Measurements from ENCODE around the gene TRPM3.

TRPM3 gene

GRCh38 chr9:71010258-71010657, 111.2 kb downstream of the TRPM3 start:
- no peak overlapping the region for H3K27ac ChIP-seq (ENCODE audit: low read length)
- no peaks in the 10 kb centered on the region for H3K9me3 ChIP-seq (ENCODE audit: insufficient read depth, low read length)
- H3K79me2 ChIP-seq (ENCODE audit: low read length) = no peaks in the 10 kb centered on the region
- H4K20me1 ChIP-seq (ENCODE audit: insufficient read depth, low read length) = no peaks in the 10 kb centered on the region
- no peaks in the 10 kb centered on the region for H3K27me3 ChIP-seq (ENCODE audit: low read depth, low read length)
- no peak overlapping the region for H2AFZ ChIP-seq (ENCODE audit: low read depth, low read length)
- TF ChIP-seq EZH2phosphoT487 (IDR thresholded peaks at IDR 0.05; ENCODE audit: low read depth) (no peak), CTCF (IDR thresholded peaks at IDR 0.05; ENCODE audit: low read depth, low read length) (no peak)
- no peak overlapping the region for H3K4me2 ChIP-seq (ENCODE audit: low read length)
- H3K36me3 ChIP-seq (replicated peaks; ENCODE audit: low read depth, low read length) = no peaks in the 10 kb centered on the region
- H3K4me3 ChIP-seq (ENCODE audit: low read length) = no peak overlapping the region
- no peaks in the 10 kb centered on the region for H3K4me1 ChIP-seq (ENCODE audit: low read length)
- no peak overlapping the region for H3K9ac ChIP-seq (ENCODE audit: low read length)

- H3K4me3 ChIP-seq (ENCODE audit: low read length) = no peak overlapping the region
- peaks cover 3% of the 10 kb centered on the region for H4K20me1 ChIP-seq (ENCODE audit: insufficient read depth, low read length)
- H3K27me3 ChIP-seq (ENCODE audit: low read depth, low read length) = no peaks in the 10 kb centered on the region
- H3K36me3 ChIP-seq (replicated peaks; ENCODE audit: low read depth, low read length) = no peaks in the 10 kb centered on the region
- no peak for TF ChIP-seq EZH2phosphoT487 (IDR thresholded peaks at IDR 0.05; ENCODE audit: low read depth)
- no peak for TF ChIP-seq CTCF (IDR thresholded peaks at IDR 0.05; ENCODE audit: low read depth, low read length)
- H3K79me2 ChIP-seq (ENCODE audit: low read length) = no peaks in the 10 kb centered on the region
- no peak overlapping the region for H3K9ac ChIP-seq (ENCODE audit: low read length)
- no peak overlapping the region for H2AFZ ChIP-seq (ENCODE audit: low read depth, low read length)
- H3K9me3 ChIP-seq (ENCODE audit: insufficient read depth, low read length) = peaks cover 3% of the 10 kb centered on the region; the same call in 1 of the 2 replicates
- H3K4me2 ChIP-seq (ENCODE audit: low read length) = no peak overlapping the region
- H3K4me1 ChIP-seq (ENCODE audit: low read length) = no peaks in the 10 kb centered on the region
- H3K27ac ChIP-seq (ENCODE audit: low read length) = no peak overlapping the region
Observed at GRCh38 chr9:71005456-71005855, 116.0 kb downstream of the TRPM3 start.

GRCh38 chr9:71004196-71004595, 117.2 kb downstream of the TRPM3 start:
- TF ChIP-seq CTCF (IDR thresholded peaks at IDR 0.05; ENCODE audit: low read depth, low read length) (no peak), EZH2phosphoT487 (IDR thresholded peaks at IDR 0.05; ENCODE audit: low read depth) (no peak)
- H3K4me1 ChIP-seq (ENCODE audit: low read length) = no peaks in the 10 kb centered on the region

GRCh38 chr9:71003346-71003745, 118.1 kb downstream of the TRPM3 start:
- Histone ChIP-seq H3K79me2 (ENCODE audit: low read length) (no peaks in the 10 kb centered on the region), H3K9me3 (ENCODE audit: insufficient read depth, low read length) (peaks cover 3% of the 10 kb centered on the region; the same call in 1 of the 2 replicates), H3K36me3 (replicated peaks; ENCODE audit: low read depth, low read length) (no peaks in the 10 kb centered on the region), H4K20me1 (ENCODE audit: insufficient read depth, low read length) (peaks cover 3% of the 10 kb centered on the region), H3K27me3 (ENCODE audit: low read depth, low read length) (no peaks in the 10 kb centered on the region), H2AFZ (ENCODE audit: low read depth, low read length) (no peak overlapping the region), H3K4me2 (ENCODE audit: low read length) (no peak overlapping the region), H3K27ac (ENCODE audit: low read length) (no peak overlapping the region), H3K4me3 (ENCODE audit: low read length) (no peak overlapping the region), H3K9ac (ENCODE audit: low read length) (no peak overlapping the region), H3K4me1 (ENCODE audit: low read length) (no peaks in the 10 kb centered on the region)
- no peak for TF ChIP-seq CTCF (IDR thresholded peaks at IDR 0.05; ENCODE audit: low read depth, low read length)
- no peak for TF ChIP-seq EZH2phosphoT487 (IDR thresholded peaks at IDR 0.05; ENCODE audit: low read depth)

More at GRCh38 chr9:71004196-71004595, 117.2 kb downstream of the TRPM3 start:
- Histone ChIP-seq H3K27me3 (ENCODE audit: low read depth, low read length) (no peaks in the 10 kb centered on the region), H2AFZ (ENCODE audit: low read depth, low read length) (no peak overlapping the region), H3K9ac (ENCODE audit: low read length) (no peak overlapping the region), H3K9me3 (ENCODE audit: insufficient read depth, low read length) (peaks cover 3% of the 10 kb centered on the region; the same call in 1 of the 2 replicates), H3K36me3 (replicated peaks; ENCODE audit: low read depth, low read length) (no peaks in the 10 kb centered on the region), H3K79me2 (ENCODE audit: low read length) (no peaks in the 10 kb centered on the region), H3K4me2 (ENCODE audit: low read length) (no peak overlapping the region), H3K4me3 (ENCODE audit: low read length) (no peak overlapping the region), H4K20me1 (ENCODE audit: insufficient read depth, low read length) (peaks cover 3% of the 10 kb centered on the region), H3K27ac (ENCODE audit: low read length) (no peak overlapping the region)

Measured in OCI-LY3 (cell line).